B cell (primary cell): ENCODE data around the gene CDH13.

Source experiments
- CTCF ChIP-seq: fragments of 200-600 bp; IDR thresholded peaks from one replicate; pipeline ENCODE4 v1.8.0; 2022; ENCODE audit warnings: antibody characterized with exemption, mild to moderate bottlenecking
- EZH2 ChIP-seq: IDR thresholded peaks from 2 replicates; pipeline ENCODE4 v1.6.1; 2012; ENCODE audit warnings: borderline replicate concordance, low read depth, mild to moderate bottlenecking, moderate library complexity, low read length; ENCODE audit not compliant: insufficient read depth, poor library complexity, severe bottlenecking

DNA sequence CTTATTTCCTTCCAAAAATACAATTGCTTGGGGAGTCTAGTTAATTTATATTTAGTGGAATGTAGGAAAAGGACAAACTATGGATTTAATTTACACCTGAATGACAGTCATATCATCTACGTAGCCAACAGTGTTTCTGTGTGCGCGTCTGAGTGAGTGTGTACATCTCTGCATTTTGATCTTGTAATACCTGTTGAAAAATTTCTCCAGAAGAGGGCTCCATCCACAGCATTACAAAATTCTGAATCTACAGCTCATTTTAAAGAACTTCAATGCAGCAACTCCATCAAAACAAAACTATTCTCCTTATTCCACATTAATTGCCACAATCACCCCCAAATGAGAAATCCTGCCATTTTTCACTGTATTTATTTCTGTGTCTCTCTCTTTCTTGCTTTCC is 3.9 kb downstream of the CDH13 start:
- no peak for TF ChIP-seq CTCF
- no peak for TF ChIP-seq EZH2
